Fibroblast of mammary gland (primary cell): ENCODE results near the gene LSM4.

ENCODE experiments used
- DNase-seq: peaks from one replicate; pipeline ENCODE4 v3.0.0-alpha.2; 2010; ENCODE audit warnings: low read depth
- H3K4me3 ChIP-seq: 2 replicates; pipeline ENCODE4 v1.5.1; 2011; ENCODE audit warnings: low read depth, mild to moderate bottlenecking, low read length, moderate library complexity; ENCODE audit not compliant: control insufficient read depth
- TF ChIP-seq, protein P1 (sequence below): conservative IDR thresholded peaks from 2 replicates; pipeline ENCODE4 v1.5.1; 2011; ENCODE audit warnings: low read depth, low read length, inconsistent platforms; ENCODE audit not compliant: control insufficient read depth, insufficient read depth

Gene LSM4

DNA sequence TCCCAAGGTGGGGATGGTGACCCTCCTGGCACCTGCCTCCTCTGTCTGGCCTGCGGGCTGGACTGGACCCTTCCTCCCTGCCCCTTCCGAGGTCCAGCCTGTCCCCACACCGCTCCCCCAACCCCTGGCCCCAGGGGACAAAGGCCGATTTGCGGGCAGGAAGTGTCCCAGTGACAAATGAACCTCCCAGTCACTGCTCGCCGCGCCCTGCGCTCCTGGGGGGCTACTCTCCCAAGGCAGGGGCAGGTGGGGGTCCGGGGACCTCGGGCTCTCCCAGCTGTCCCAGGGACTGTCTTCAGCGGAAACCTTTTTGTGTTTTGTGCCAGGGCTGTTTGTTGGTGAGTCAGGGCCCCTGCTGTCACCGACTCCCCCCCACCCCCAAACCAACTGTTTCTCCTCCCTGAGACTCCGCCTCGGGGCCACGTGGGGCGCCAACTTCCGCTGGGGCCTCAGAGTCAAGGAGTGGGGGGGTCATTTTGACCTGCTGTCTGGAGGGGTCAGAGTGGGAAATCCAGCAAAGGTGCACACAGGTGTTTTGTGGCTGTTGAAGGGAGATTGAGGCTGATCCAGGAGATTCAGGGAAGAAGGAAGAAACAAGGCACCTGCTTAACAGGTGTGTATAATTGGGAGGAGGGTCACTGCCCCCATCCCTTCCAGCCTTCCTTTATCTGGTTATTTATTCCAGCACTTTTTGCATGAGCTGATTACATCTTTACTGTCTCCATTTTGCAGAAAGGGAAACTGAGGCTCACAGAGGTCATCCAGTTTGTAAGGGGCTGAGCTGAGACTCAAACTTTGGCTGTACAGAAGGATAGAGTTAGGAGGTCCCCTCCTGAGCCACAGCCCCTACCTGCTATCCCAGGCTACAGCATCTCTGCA, 18.4 kb upstream of the LSM4 start:
- H3K4me3 ChIP-seq: peak overlapping the region; percentile 64
- peak; percentile 35 for DNase-seq
- TF ChIP-seq, protein P1, sequence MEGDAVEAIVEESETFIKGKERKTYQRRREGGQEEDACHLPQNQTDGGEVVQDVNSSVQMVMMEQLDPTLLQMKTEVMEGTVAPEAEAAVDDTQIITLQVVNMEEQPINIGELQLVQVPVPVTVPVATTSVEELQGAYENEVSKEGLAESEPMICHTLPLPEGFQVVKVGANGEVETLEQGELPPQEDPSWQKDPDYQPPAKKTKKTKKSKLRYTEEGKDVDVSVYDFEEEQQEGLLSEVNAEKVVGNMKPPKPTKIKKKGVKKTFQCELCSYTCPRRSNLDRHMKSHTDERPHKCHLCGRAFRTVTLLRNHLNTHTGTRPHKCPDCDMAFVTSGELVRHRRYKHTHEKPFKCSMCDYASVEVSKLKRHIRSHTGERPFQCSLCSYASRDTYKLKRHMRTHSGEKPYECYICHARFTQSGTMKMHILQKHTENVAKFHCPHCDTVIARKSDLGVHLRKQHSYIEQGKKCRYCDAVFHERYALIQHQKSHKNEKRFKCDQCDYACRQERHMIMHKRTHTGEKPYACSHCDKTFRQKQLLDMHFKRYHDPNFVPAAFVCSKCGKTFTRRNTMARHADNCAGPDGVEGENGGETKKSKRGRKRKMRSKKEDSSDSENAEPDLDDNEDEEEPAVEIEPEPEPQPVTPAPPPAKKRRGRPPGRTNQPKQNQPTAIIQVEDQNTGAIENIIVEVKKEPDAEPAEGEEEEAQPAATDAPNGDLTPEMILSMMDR: no peak

DNA sequence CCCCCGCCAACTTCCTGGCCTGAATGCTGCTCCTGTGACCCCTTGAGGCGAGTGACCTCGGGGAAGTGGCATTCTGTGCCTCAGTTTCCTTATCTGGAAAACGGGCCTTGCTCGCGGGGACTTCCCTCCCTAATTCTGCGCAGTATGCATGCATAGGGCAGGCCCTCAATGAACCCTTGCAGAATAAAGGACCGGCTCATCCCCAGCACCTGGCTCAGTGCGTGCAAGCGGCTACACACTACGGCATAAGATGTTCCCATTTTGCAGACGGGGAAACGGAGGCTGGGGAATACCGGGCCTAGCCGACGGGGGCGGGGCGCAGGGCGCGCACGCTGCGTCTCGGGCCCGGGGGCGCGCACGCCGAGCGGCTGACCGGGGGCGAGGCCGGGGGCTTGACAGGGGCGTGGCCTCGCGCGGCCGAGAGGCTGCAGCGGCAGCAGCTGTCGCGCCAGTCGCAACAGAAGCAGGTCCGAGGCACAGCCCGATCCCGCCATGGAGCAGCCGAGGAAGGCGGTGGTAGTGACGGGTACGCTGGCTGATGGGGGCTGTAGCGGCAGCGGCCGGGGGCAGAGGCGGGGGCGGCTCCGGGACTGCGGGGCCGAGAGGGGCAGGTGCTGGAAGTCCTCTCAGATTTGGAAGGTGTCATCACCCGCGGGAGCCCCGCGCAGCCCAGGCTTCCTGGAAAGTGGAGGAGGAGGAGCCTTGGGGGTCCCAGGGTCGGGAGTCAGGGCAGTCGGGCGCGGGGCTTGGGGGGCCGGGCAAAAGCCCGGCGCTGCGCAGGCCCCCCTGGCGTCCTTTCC, 17.5 kb upstream of the LSM4 start, which contains the start of gene PGPEP1:
Gene PGPEP1, plus strand, starts transcription at position 409 of the 800 bp plus-strand sequence. Its CDS starts 84 bp downstream, at position 493.
- TF ChIP-seq, protein P1: no peak
- DNase-seq: peak; percentile 35
- H3K4me3 ChIP-seq: peak within 1 kb of the TSS; percentile 64

DNA sequence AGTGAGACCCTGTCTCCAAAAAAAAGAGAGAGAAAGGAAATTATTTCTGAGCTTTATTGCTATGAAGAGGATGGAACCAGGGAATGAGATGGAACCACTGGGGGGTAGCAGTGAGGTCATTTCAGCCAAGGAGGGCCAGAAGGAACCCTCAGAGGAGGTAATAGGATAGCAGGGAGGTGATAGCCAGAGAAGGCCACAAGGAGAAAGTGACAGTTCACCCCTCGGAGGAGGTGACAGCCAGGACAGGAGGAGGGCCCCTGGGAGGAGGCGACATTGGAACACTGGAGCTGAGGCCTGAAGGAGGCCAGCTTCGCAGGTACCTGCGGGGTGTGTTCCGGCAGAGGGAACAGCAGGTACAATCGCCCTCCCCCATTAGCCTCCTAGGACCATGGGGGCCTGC, 16.8 kb upstream of the LSM4 start:
- no peak overlapping the region for H3K4me3 ChIP-seq
- TF ChIP-seq, protein P1: peak; percentile 28
- DNase-seq: peak; percentile 21

DNA sequence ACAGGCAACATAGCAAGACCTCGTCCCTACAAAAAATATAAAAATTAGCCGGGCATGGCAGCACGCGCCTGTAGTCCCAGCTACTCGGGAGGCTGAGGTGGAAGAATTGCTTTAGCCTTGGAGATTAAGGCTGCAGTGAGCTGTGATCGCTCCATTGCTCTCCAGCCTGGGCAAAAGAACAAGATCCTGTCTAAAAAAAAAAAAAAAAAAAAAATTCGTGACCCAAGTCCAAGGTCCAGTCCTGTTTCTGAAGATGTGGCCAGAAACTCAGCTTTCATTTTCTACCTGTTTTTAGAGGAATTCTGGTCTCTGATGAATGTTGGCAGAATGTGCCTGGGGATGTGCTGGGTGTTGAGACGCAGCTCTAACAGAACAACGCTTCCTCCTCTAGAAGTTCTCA, 15.7 kb upstream of the LSM4 start:
- no peak overlapping the region for H3K4me3 ChIP-seq
- DNase-seq: no peak
- TF ChIP-seq, protein P1: no peak

DNA sequence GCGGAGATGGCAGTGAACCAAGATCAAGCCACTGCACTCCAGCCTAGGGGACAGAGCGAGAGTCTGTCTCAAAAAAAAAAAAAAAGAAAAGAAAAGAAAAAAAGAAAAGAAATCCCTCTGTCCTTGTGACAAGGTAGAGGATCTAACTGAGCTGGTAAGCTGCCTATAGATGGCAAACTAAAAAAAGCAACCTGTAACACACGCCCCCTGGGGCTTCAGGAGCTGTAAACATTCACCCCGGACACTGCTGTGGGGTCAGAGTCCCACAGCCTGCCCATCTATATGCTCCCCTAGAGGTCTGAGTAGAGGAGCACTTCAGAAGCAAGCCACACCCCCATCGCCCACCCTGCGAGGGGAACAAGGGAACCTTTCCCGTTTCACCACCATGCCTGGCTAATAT, 13.2 kb upstream of the LSM4 start:
- no peak for DNase-seq
- TF ChIP-seq, protein P1: no peak
- no peak overlapping the region for H3K4me3 ChIP-seq

DNA sequence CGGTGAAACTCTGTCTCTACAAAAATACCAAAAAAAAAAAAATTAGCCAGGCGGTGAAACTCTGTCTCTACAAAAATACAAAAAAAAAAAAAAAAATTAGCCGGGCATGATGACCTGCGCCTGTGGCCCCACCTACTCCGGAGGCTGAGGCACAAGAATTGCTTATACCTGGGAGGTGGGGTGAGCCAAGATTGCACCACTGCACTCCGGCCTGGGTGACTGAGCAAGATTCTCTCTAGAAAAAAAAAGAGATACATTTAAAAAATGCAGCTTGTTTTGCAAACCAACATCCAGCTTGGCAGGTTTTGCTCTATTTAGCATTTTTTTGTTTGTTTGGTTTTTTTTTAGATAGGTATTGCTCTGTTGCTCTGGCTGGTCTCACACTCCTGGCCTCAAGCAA, 10.8 kb upstream of the LSM4 start:
- no peak for DNase-seq
- TF ChIP-seq, protein P1: no peak
- no peak overlapping the region for H3K4me3 ChIP-seq
